GM23338 (cell line): Measurements from ENCODE around the gene LYVE1. TPM values are rescaled to one million over a fixed set of nuclear protein-coding genes. Genes with fewer than 3 reads are reported as not detected.

Experiments used
- ATAC-seq: fragments of 200-7000 bp; cut with Tn5 transposase; 3 replicates; pipeline ENCODE4 v1.9.1; 2020
- DNase-seq: peaks from one replicate; pipeline ENCODE4 v3.0.0-alpha.2; 2015; ENCODE audit warnings: low spot score
- H2AFZ ChIP-seq: fragments of 200-600 bp; sonication (generic); 2 replicates; pipeline ENCODE4 v1.8.0; 2016; ENCODE audit warnings: antibody characterized with exemption, mild to moderate bottlenecking, moderate library complexity
- H3F3A ChIP-seq: fragments of 200-600 bp; sonication (generic); replicated peaks from 2 replicates; pipeline ENCODE4 v1.8.0; 2017; ENCODE audit warnings: antibody characterized with exemption, mixed run types, low read depth
- H3K27ac ChIP-seq: fragments of 200-600 bp; sonication (generic); 2 replicates; pipeline ENCODE4 v1.6.1; 2016; ENCODE audit warnings: low read depth
- H3K27me3 ChIP-seq: fragments of 200-600 bp; sonication (generic); 2 replicates; pipeline ENCODE4 v1.8.0; 2016; ENCODE audit warnings: mild to moderate bottlenecking, mixed run types, moderate library complexity; ENCODE audit not compliant: insufficient read depth
- H3K36me3 ChIP-seq: fragments of 200-600 bp; sonication (generic); 2 replicates; pipeline ENCODE4 v1.8.0; 2016; ENCODE audit warnings: mild to moderate bottlenecking; ENCODE audit not compliant: insufficient read depth
- H3K4me1 ChIP-seq: fragments of 200-600 bp; sonication (generic); 2 replicates; pipeline ENCODE4 v1.8.0; 2016; ENCODE audit warnings: mild to moderate bottlenecking, moderate library complexity; ENCODE audit not compliant: insufficient read depth
- H3K4me2 ChIP-seq: fragments of 200-600 bp; sonication (generic); 2 replicates; pipeline ENCODE4 v1.7.1; 2017; ENCODE audit warnings: mixed run types
- H3K4me3 ChIP-seq: fragments of 200-600 bp; sonication (generic); 2 replicates; pipeline ENCODE4 v1.6.1; 2016; ENCODE audit warnings: mixed run types
- H3K79me2 ChIP-seq: fragments of 200-600 bp; sonication (generic); replicated peaks from 2 replicates; pipeline ENCODE4 v1.8.0; 2017; ENCODE audit warnings: mild to moderate bottlenecking; ENCODE audit not compliant: insufficient read depth
- H3K9me2 ChIP-seq: fragments of 200-600 bp; sonication (generic); 2 replicates; pipeline ENCODE4 v1.8.0; 2017; ENCODE audit not compliant: insufficient read depth
- H4K20me1 ChIP-seq: fragments of 200-600 bp; sonication (generic); replicated peaks from 2 replicates; pipeline ENCODE4 v1.8.0; 2017; ENCODE audit warnings: mild to moderate bottlenecking; ENCODE audit not compliant: insufficient read depth
- H3K27ac Mint-ChIP-seq: 2 replicates; pipeline ENCODE4 v1.8.0; 2020; ENCODE audit warnings: inconsistent platforms, mild to moderate bottlenecking, moderate library complexity, mixed read lengths
- H3K27me3 Mint-ChIP-seq: 3 replicates; pipeline ENCODE4 v1.8.0; 2022; ENCODE audit warnings: low read depth, mild to moderate bottlenecking, moderate library complexity, mixed read lengths, inconsistent platforms; ENCODE audit not compliant: insufficient read depth, poor library complexity
- H3K36me3 Mint-ChIP-seq: 3 replicates; pipeline ENCODE4 v1.8.0; 2021; ENCODE audit warnings: low read depth, mild to moderate bottlenecking, inconsistent platforms, moderate library complexity, mixed read lengths
- H3K4me1 Mint-ChIP-seq: 3 replicates; pipeline ENCODE4 v1.8.0; 2020; ENCODE audit warnings: mild to moderate bottlenecking, inconsistent platforms, mixed read lengths
- H3K4me3 Mint-ChIP-seq: 3 replicates; pipeline ENCODE4 v1.8.0; 2021; ENCODE audit warnings: moderate library complexity, mild to moderate bottlenecking, inconsistent platforms, mixed read lengths
- H3K9me3 Mint-ChIP-seq: 3 replicates; pipeline ENCODE4 v1.8.0; 2020; ENCODE audit warnings: moderate library complexity, mild to moderate bottlenecking, inconsistent platforms, mixed read lengths
- ETS1 ChIP-seq: IDR thresholded peaks from 2 replicates; pipeline ENCODE4 v1.6.1; 2016; ENCODE audit warnings: antibody characterized with exemption
- EZH2 ChIP-seq: fragments of 200-600 bp; sonication (generic); IDR thresholded peaks from one replicate; pipeline ENCODE4 v1.8.0; 2017; ENCODE audit warnings: antibody characterized with exemption, mild to moderate bottlenecking, low read depth; ENCODE audit not compliant: unreplicated experiment
- JUNB ChIP-seq: IDR thresholded peaks from one replicate; pipeline ENCODE4 v1.6.1; 2016; ENCODE audit warnings: antibody characterized with exemption; ENCODE audit not compliant: unreplicated experiment
- POLR2AphosphoS5 ChIP-seq: IDR thresholded peaks from 2 replicates; pipeline ENCODE4 v1.6.1; 2016; ENCODE audit warnings: antibody characterized with exemption, low read depth
- STAT1 ChIP-seq: IDR thresholded peaks from one replicate; pipeline ENCODE4 v1.6.1; 2016; ENCODE audit warnings: antibody characterized with exemption; ENCODE audit not compliant: unreplicated experiment
- ZNF331 ChIP-seq: fragments of 250-450 bp; sonication (Bioruptor Pico); IDR thresholded peaks from 2 replicates; pipeline ENCODE4 v1.5.0; 2020; ENCODE audit warnings: low read depth, mild to moderate bottlenecking, moderate library complexity
- polyA plus RNA-seq: library from polyadenylated mRNA; unstranded; fragments of >200 nt; fragmentation: Nextera tagmentation; extraction: Ambion mirVana; gene quantifications from 2 replicates; pipeline ENCODE4 v1.2.1, GENCODE V29; 2016
- total RNA-seq: library from RNA; depleted of rRNA; stranded (reverse); fragments of >200 nt; shearing (Covaris generic); gene quantifications from 2 replicates; pipeline ENCODE4 v1.2.3, GENCODE V29; 2014
- TF ChIP-seq, protein P1 (sequence below): fragments of 250-450 bp; sonication (Bioruptor Pico); IDR thresholded peaks from 2 replicates; pipeline ENCODE4 v1.5.0; 2020; ENCODE audit warnings: mild to moderate bottlenecking, moderate library complexity

The LYVE1 gene
- total and polyA plus RNA-seq, 2 experiments from 2014 or later = 0.94 TPM; not detected in 1

- TF ChIP-seq, protein P1, sequence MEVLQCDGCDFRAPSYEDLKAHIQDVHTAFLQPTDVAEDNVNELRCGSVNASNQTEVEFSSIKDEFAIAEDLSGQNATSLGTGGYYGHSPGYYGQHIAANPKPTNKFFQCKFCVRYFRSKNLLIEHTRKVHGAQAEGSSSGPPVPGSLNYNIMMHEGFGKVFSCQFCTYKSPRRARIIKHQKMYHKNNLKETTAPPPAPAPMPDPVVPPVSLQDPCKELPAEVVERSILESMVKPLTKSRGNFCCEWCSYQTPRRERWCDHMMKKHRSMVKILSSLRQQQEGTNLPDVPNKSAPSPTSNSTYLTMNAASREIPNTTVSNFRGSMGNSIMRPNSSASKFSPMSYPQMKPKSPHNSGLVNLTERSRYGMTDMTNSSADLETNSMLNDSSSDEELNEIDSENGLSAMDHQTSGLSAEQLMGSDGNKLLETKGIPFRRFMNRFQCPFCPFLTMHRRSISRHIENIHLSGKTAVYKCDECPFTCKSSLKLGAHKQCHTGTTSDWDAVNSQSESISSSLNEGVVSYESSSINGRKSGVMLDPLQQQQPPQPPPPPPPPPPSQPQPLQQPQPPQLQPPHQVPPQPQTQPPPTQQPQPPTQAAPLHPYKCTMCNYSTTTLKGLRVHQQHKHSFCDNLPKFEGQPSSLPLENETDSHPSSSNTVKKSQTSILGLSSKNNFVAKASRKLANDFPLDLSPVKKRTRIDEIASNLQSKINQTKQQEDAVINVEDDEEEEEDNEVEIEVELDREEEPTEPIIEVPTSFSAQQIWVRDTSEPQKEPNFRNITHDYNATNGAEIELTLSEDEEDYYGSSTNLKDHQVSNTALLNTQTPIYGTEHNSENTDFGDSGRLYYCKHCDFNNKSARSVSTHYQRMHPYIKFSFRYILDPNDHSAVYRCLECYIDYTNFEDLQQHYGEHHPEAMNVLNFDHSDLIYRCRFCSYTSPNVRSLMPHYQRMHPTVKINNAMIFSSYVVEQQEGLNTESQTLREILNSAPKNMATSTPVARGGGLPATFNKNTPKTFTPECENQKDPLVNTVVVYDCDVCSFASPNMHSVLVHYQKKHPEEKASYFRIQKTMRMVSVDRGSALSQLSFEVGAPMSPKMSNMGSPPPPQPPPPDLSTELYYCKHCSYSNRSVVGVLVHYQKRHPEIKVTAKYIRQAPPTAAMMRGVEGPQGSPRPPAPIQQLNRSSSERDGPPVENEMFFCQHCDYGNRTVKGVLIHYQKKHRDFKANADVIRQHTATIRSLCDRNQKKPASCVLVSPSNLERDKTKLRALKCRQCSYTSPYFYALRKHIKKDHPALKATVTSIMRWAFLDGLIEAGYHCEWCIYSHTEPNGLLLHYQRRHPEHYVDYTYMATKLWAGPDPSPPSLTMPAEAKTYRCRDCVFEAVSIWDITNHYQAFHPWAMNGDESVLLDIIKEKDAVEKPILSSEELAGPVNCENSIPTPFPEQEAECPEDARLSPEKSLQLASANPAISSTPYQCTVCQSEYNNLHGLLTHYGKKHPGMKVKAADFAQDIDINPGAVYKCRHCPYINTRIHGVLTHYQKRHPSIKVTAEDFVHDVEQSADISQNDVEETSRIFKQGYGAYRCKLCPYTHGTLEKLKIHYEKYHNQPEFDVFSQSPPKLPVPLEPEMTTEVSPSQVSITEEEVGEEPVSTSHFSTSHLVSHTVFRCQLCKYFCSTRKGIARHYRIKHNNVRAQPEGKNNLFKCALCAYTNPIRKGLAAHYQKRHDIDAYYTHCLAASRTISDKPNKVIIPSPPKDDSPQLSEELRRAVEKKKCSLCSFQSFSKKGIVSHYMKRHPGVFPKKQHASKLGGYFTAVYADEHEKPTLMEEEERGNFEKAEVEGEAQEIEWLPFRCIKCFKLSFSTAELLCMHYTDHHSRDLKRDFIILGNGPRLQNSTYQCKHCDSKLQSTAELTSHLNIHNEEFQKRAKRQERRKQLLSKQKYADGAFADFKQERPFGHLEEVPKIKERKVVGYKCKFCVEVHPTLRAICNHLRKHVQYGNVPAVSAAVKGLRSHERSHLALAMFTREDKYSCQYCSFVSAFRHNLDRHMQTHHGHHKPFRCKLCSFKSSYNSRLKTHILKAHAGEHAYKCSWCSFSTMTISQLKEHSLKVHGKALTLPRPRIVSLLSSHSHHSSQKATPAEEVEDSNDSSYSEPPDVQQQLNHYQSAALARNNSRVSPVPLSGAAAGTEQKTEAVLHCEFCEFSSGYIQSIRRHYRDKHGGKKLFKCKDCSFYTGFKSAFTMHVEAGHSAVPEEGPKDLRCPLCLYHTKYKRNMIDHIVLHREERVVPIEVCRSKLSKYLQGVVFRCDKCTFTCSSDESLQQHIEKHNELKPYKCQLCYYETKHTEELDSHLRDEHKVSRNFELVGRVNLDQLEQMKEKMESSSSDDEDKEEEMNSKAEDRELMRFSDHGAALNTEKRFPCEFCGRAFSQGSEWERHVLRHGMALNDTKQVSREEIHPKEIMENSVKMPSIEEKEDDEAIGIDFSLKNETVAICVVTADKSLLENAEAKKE = no peak
- no peak for TF ChIP-seq EZH2
- TF ChIP-seq POLR2AphosphoS5 = no peak
- no peak for TF ChIP-seq STAT1
- TF ChIP-seq ZNF331 (CRISPR knock-in tag) = no peak
- TF ChIP-seq JUNB = no peak
Measured at GRCh38 chr11:10591741-10592140, 23.3 kb upstream of the LYVE1 start (continued).

GRCh38 chr11:10590218-10590915 is 21.9 kb upstream of the LYVE1 start:
- H3K4me1 ChIP-seq = no peaks in the 10 kb centered on the region; the same call in 1 of the 2 replicates
- H4K20me1 ChIP-seq = no peaks in the 10 kb centered on the region
- no peak overlapping the region for H3K4me3 ChIP-seq
- Mint-ChIP-seq H3K36me3 (no peaks in the 10 kb centered on the region), H3K4me1 (no peaks in the 10 kb centered on the region), H3K9me3 (no peaks in the 10 kb centered on the region), H3K27me3 (peaks cover 2% of the 10 kb centered on the region), H3K27ac (no peak overlapping the region), H3K4me3 (no peak overlapping the region)
- H3K79me2 ChIP-seq = no peaks in the 10 kb centered on the region
- H2AFZ ChIP-seq = no peak overlapping the region
- no peak overlapping the region for H3K27ac ChIP-seq
- no peaks in the 10 kb centered on the region for H3K9me2 ChIP-seq
- H3K36me3 ChIP-seq = no peaks in the 10 kb centered on the region
- H3K4me2 ChIP-seq = no peak overlapping the region
- no peak for TF ChIP-seq EZH2
- TF ChIP-seq ETS1 = no peak
- no peaks in the 10 kb centered on the region for H3F3A ChIP-seq
- DNase-seq (no peak), ATAC-seq (no peak)
- no peaks in the 10 kb centered on the region for H3K27me3 ChIP-seq
